SK-N-SH treated with all-trans-retinoic acid at 6 μM for 48 hours (cell line): ENCODE measurements around the gene PFKL.

ENCODE experiments used
- ESRRG ChIP-seq: fragments of 250-450 bp; sonication (Bioruptor Pico); IDR thresholded peaks from 2 replicates; pipeline ENCODE4 v1.6.1; 2021; ENCODE audit warnings: mild to moderate bottlenecking
- ISL1 ChIP-seq: fragments of 250-450 bp; sonication (Bioruptor Pico); IDR thresholded peaks from 2 replicates; pipeline ENCODE4 v2.1.2; 2022; ENCODE audit warnings: mild to moderate bottlenecking, moderate library complexity
- PATZ1 ChIP-seq: fragments of 250-450 bp; sonication (Bioruptor Pico); IDR thresholded peaks from 2 replicates; pipeline ENCODE4 v1.8.0; 2020; ENCODE audit warnings: mild to moderate bottlenecking, moderate library complexity, borderline replicate concordance
- RARB ChIP-seq: fragments of 250-450 bp; sonication (Bioruptor Pico); IDR thresholded peaks from 2 replicates; pipeline ENCODE4 v1.8.0; 2021; ENCODE audit warnings: mild to moderate bottlenecking, moderate library complexity
- SNAI2 ChIP-seq: fragments of 250-450 bp; sonication (Bioruptor Pico); IDR thresholded peaks from 2 replicates; pipeline ENCODE4 v1.5.0; 2020; ENCODE audit warnings: mild to moderate bottlenecking, moderate library complexity
- TCF4 ChIP-seq: fragments of 250-450 bp; sonication (Bioruptor Pico); IDR thresholded peaks from 2 replicates; pipeline ENCODE4 v1.8.0; 2021; ENCODE audit warnings: mild to moderate bottlenecking, moderate library complexity, borderline replicate concordance
- ZFP3 ChIP-seq: fragments of 250-450 bp; sonication (Bioruptor Pico); IDR thresholded peaks from 2 replicates; pipeline ENCODE4 v1.5.0; 2020; ENCODE audit warnings: mild to moderate bottlenecking, moderate library complexity
- ZFP30 ChIP-seq: fragments of 450-650 bp; formaldehyde crosslinking; IDR thresholded peaks from 2 replicates; pipeline ENCODE4 v1.5.0; 2022; ENCODE audit warnings: mild to moderate bottlenecking, moderate library complexity
- TF ChIP-seq, protein P1 (sequence below): fragments of 250-450 bp; sonication (Bioruptor Pico); IDR thresholded peaks from 2 replicates; pipeline ENCODE4 v1.5.1; 2020; ENCODE audit warnings: low read depth, mild to moderate bottlenecking, moderate library complexity

DNA sequence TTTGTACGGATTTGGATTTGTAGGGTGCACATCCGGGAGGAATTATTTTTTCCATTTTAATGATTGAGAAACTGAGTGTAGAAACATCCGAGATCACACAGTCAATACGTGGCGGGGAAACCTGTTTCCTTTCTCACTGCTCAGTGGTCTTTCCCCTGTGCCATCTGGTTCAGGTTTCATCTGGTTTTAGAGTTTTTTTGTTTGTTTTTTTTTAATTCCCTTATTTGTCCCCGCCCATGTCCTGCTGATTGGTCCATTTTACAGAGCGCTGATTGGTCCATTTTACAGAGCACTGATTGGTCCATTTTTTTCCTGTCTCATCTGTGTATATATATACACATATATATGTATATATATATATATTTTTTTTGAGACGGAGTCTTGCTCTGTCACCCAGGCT lies 59.5 kb downstream of the PFKL start:
- TF ChIP-seq RARB (CRISPR knock-in tag) (no peak), SNAI2 (CRISPR knock-in tag) (no peak), TCF4 (CRISPR knock-in tag) (no peak), ZFP30 (CRISPR knock-in tag) (no peak), ESRRG (CRISPR knock-in tag) (no peak), ZFP3 (no peak), PATZ1 (no peak), ISL1 (no peak)
- TF ChIP-seq, protein P1, sequence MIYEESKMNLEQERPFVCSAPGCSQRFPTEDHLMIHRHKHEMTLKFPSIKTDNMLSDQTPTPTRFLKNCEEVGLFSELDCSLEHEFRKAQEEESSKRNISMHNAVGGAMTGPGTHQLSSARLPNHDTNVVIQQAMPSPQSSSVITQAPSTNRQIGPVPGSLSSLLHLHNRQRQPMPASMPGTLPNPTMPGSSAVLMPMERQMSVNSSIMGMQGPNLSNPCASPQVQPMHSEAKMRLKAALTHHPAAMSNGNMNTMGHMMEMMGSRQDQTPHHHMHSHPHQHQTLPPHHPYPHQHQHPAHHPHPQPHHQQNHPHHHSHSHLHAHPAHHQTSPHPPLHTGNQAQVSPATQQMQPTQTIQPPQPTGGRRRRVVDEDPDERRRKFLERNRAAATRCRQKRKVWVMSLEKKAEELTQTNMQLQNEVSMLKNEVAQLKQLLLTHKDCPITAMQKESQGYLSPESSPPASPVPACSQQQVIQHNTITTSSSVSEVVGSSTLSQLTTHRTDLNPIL (CRISPR knock-in tag) = no peak
